IMR-90 (cell line): ENCODE data around the gene TTC3. TPM values are rescaled to one million over a fixed set of nuclear protein-coding genes. Genes with fewer than 3 reads are reported as not detected.
"Not testable (repeated sequence)": the region's sequence is repeated elsewhere in the genome, so short reads cannot be mapped to it uniquely, and the experiment has no call there.

Experiments used
- ATAC-seq: fragments of 200-7000 bp; cut with Tn5 transposase; 2 replicates; pipeline ENCODE4 v1.9.1; 2020; ENCODE audit warnings: low read depth, mild to moderate bottlenecking, moderate library complexity
- BruUV-seq: library from RNA; stranded (reverse); fragments of 400-500 nt; replicated peaks from 2 replicates; lab custom pipeline; 2021; lab: Mats Ljungman, UMichigan
- CTCF ChIA-PET: fragments of 300-600 bp; formaldehyde crosslinking; extraction: SDS; loops from one replicate; lab custom pipeline; 2021; ENCODE audit warnings: antibody characterized with exemption; lab: Yijun Ruan, JAX
- POLR2A ChIA-PET: fragments of 300-600 bp; sonication (Branson Sonifier 250); formaldehyde crosslinking; loops from one replicate; lab custom pipeline; 2022; ENCODE audit warnings: antibody characterized with exemption; ENCODE audit not compliant: unreplicated experiment; lab: Charles Lee
- DNase-seq: peaks from one replicate; pipeline ENCODE4 v3.0.0; 2013
- H2AFZ ChIP-seq: replicated peaks from 2 replicates; pipeline ENCODE3; 2013; ENCODE audit warnings: low read length, mild to moderate bottlenecking; ENCODE audit not compliant: poor library complexity
- H2AK5ac ChIP-seq: 2 replicates; pipeline ENCODE4 v1.6.1; 2013; ENCODE audit warnings: low read depth, low read length, inconsistent platforms
- H2AK9ac ChIP-seq: replicated peaks from 2 replicates; pipeline ENCODE3; 2013; ENCODE audit warnings: mild to moderate bottlenecking, low read depth, low read length, moderate library complexity; ENCODE audit not compliant: poor library complexity
- H2BK120ac ChIP-seq: 2 replicates; pipeline ENCODE4 v1.6.1; 2013; ENCODE audit warnings: low read depth, low read length, inconsistent platforms
- H2BK15ac ChIP-seq: 3 replicates; pipeline ENCODE4 v1.6.1; 2013; ENCODE audit warnings: low read depth, low read length, inconsistent platforms
- H2BK20ac ChIP-seq: 2 replicates; pipeline ENCODE4 v1.6.1; 2013; ENCODE audit warnings: low read depth, mild to moderate bottlenecking, inconsistent platforms, low read length, moderate library complexity
- H2BK5ac ChIP-seq: 2 replicates; pipeline ENCODE4 v1.6.1; 2013; ENCODE audit warnings: mild to moderate bottlenecking, low read depth, low read length, inconsistent platforms; ENCODE audit not compliant: poor library complexity, severe bottlenecking
- H3K14ac ChIP-seq: replicated peaks from 2 replicates; pipeline ENCODE4 v1.6.1; 2013; ENCODE audit warnings: low read depth, low read length, inconsistent platforms
- H3K18ac ChIP-seq: 2 replicates; pipeline ENCODE4 v1.6.1; 2013; ENCODE audit warnings: low read depth, low read length, control low read depth
- H3K23ac ChIP-seq: 2 replicates; pipeline ENCODE4 v1.6.1; 2013; ENCODE audit warnings: low read depth, low read length, inconsistent platforms
- H3K27ac ChIP-seq: 2 replicates; pipeline ENCODE4 v1.5.1; 2013; ENCODE audit warnings: mild to moderate bottlenecking, control low read depth, low read length; ENCODE audit not compliant: insufficient read depth
- H3K27me3 ChIP-seq: 2 replicates; pipeline ENCODE4 v1.6.1; 2013; ENCODE audit warnings: low read length; ENCODE audit not compliant: control insufficient read depth, insufficient read depth
- H3K36me3 ChIP-seq: 2 replicates; pipeline ENCODE4 v1.6.1; 2013; ENCODE audit warnings: low read length, mixed read lengths; ENCODE audit not compliant: control insufficient read depth, insufficient read depth
- H3K4ac ChIP-seq: 2 replicates; pipeline ENCODE4 v1.6.1; 2013; ENCODE audit warnings: low read depth, low read length, inconsistent platforms
- H3K4me1 ChIP-seq: 2 replicates; pipeline ENCODE4 v1.6.1; 2013; ENCODE audit warnings: low read length, mixed read lengths; ENCODE audit not compliant: control insufficient read depth, insufficient read depth
- H3K4me2 ChIP-seq: 2 replicates; pipeline ENCODE4 v1.6.1; 2013; ENCODE audit warnings: low read depth, mild to moderate bottlenecking, control low read depth, low read length, moderate library complexity
- H3K4me3 ChIP-seq: 2 replicates; pipeline ENCODE4 v1.5.1; 2013; ENCODE audit warnings: low read depth, mild to moderate bottlenecking, control low read depth, low read length, moderate library complexity; ENCODE audit not compliant: insufficient read depth
- H3K56ac ChIP-seq: 2 replicates; pipeline ENCODE4 v1.6.1; 2013; ENCODE audit warnings: low read length, inconsistent platforms; ENCODE audit not compliant: insufficient read depth; ENCODE audit errors: extremely low read depth
- H3K79me1 ChIP-seq, 2 experiments: 2 replicates each; pipeline ENCODE4 v1.6.1; 2013; ENCODE audit warnings: low read length in 2 of 2, inconsistent platforms in 1 of 2, low read depth in 1 of 2
- H3K9ac ChIP-seq: 2 replicates; pipeline ENCODE4 v1.6.1; 2013; ENCODE audit warnings: low read depth, low read length, control low read depth
- H3K9me1 ChIP-seq: 2 replicates; pipeline ENCODE4 v1.6.1; 2013; ENCODE audit warnings: low read length, inconsistent platforms; ENCODE audit not compliant: insufficient read depth
- H3K9me3 ChIP-seq: 2 replicates; pipeline ENCODE4 v1.6.1; 2013; ENCODE audit warnings: low read length; ENCODE audit not compliant: control insufficient read depth, insufficient read depth
- H4K20me1 ChIP-seq: 2 replicates; pipeline ENCODE4 v1.6.1; 2013; ENCODE audit warnings: low read length, inconsistent platforms; ENCODE audit not compliant: insufficient read depth
- H4K5ac ChIP-seq: 2 replicates; pipeline ENCODE4 v1.6.1; 2013; ENCODE audit warnings: mild to moderate bottlenecking, low read depth, low read length, control low read depth
- H4K8ac ChIP-seq, 2 experiments: 2 replicates each; pipeline ENCODE4 v1.6.1; 2013; ENCODE audit warnings: low read depth in 2 of 2, low read length in 2 of 2, control low read depth in 1 of 2, inconsistent platforms in 1 of 2
- H4K91ac ChIP-seq: 2 replicates; pipeline ENCODE4 v1.6.1; 2013; ENCODE audit warnings: low read depth, low read length, inconsistent platforms; ENCODE audit not compliant: insufficient read depth
- WGBS, 2 experiments: methylation state at CpG; one replicate each; pipeline versions ENCODE4 v1.1.5 to v1.1.7; 2013; ENCODE audit warnings: missing lambda C conversion rate in 2 of 2; ENCODE audit not compliant: insufficient read length in 1 of 2; ENCODE audit errors: extremely low coverage in 2 of 2; 5-methylcytosine and 5-hydroxymethylcytosine counted together
- dilution Hi-C: fragments of 300-500 bp; cut with HindIII; formaldehyde crosslinking; loops from one replicate; pipeline ENCODE4 v1.14.3; 2018; ENCODE audit warnings: low sequenced_read_pairs; ENCODE audit not compliant: unreplicated experiment
- in situ Hi-C: fragments of 300-500 bp; cut with MboI; formaldehyde crosslinking; loops from 3 replicates; pipeline ENCODE4 v1.14.3; 2019; ENCODE audit warnings: low sequenced_read_pairs, inconsistent platforms, mixed read lengths
- intact Hi-C: fragments of 100-400 bp; cut with micrococcal nuclease; formaldehyde crosslinking; loops from 2 replicates; pipeline ENCODE4 v1.10.0; 2022
- polyA plus RNA-seq, 3 experiments: library from polyadenylated mRNA; depleted of rRNA; stranded (reverse); fragments of >200 nt; gene quantifications; 2 replicates each; pipeline ENCODE4 v1.2.3, GENCODE V29; 2012; ENCODE audit warnings: low replicate concordance in 1 of 3
- total RNA-seq: library from RNA; depleted of rRNA; stranded (reverse); fragments of >200 nt; gene quantifications from 2 replicates; pipeline ENCODE4 v1.2.3, GENCODE V29; 2012

TTC3 gene
- total and polyA plus RNA-seq, 2 of the 4 experiments (the other 2 are of a cell fraction), result 96.7 to 293 TPM

DNA sequence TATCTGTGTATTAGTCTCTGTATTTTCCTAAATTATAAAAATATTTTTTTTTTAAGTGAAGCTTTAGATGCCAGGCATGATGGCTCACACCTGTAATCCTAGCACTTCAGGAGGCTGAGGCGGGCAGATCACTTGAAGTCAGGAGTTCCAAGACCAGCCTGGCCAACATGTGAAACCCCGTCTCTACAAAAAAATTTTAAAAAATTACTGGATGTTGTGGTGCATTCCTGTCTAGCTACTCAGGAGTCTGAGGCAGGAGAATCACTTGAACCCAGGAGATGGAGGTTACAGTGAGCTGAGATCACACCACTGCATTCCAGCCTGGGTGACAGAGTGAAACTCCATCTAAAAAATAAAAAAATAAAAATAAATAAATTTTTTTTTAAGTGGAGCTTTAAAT lies 43.4 kb downstream of the TTC3 start:
- H3K9ac ChIP-seq, H2AK5ac ChIP-seq, H4K8ac ChIP-seq, H3K27ac ChIP-seq, in situ Hi-C loops, H4K91ac ChIP-seq, intact Hi-C loops, H3K27me3 ChIP-seq, H3K4me3 ChIP-seq, dilution Hi-C loops, H3K18ac ChIP-seq, H2BK120ac ChIP-seq, H4K20me1 ChIP-seq, H3K4ac ChIP-seq, H4K5ac ChIP-seq, BruUV-seq, H3K9me3 ChIP-seq, H3K56ac ChIP-seq, H2BK5ac ChIP-seq, DNase-seq, H3K14ac ChIP-seq, H3K36me3 ChIP-seq, H2BK20ac ChIP-seq, H3K4me1 ChIP-seq, H2AFZ ChIP-seq, H3K23ac ChIP-seq, H2BK15ac ChIP-seq, H3K4me2 ChIP-seq, H3K9me1 ChIP-seq, H2AK9ac ChIP-seq: not testable (repeated sequence)
- ChIA-PET POLR2A (interaction anchor here (0.8 kb wide), 1 partner anchor 11 kb away, joined by 3 read pairs; no protein-coding TSS in a partner anchor), CTCF (interaction anchor here (0.7 kb wide), 1 partner anchor 1034 kb away, joined by 3 read pairs; no protein-coding TSS in a partner anchor)
- peaks cover 7 to 22% of the 10 kb centered on the region in 2 experiments for H3K79me1 ChIP-seq
- WGBS, 2 experiments, result no CpG with 5 or more reads among the region's 2 CpGs
- ATAC-seq, result peak; percentile 61
